OCI-M2 (cell line): Measurements from ENCODE around the gene ZNF718.
A peak's percentile ranks its signal among the peaks of the same experiment; 100 is the strongest.
"Not testable (repeated sequence)": the region's sequence is repeated elsewhere in the genome, so short reads cannot be mapped to it uniquely, and the experiment has no call there.

Experiments used
- DNase-seq: peaks from one replicate; lab custom pipeline; 2025; ENCODE audit not compliant: unreplicated experiment; lab: John Stamatoyannopoulos, UW

The ZNF718 gene

DNA sequence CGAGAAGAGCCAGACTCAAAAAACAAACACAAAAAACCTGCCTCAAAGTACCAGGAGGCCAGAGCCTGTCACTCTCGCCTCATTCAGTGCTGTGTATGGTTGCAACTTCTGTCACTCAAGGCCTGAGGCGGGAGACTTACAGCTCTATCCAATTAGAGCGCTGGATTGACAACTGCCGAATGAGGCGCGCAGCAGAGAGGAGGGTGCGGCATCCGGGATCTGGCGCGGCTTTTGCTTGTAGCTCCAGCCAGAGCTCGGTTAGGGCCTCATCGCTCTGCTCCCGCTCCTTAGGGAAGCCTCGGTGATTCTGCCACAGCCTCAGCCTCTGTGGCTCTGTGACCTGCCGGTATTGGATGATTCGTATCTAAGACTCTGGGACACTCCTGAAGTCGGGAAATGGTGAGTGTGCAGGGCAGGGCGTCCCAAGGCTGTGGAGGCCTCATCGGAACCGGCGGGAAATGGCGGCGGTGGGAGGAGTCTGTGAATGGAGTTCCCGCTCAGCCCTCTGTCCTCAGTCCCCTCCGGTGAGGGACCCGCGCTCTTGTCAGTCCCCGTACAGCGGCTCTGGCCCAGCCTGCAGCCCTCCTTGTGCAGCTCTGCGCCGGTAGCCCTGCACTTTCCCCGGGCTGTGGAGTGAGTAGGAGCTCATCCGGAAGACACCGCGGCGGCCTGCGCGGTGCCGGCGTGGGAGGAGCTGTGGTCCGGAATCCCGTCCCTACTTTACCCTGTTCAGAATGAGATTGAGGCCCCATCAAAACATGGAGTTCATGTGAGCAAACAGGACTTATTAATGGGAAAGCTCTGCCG is at the start of gene ZNF718:
Gene ZNF718 (plus strand): TSS at position 227 of the 807 bp plus-strand sequence. CDS start 170 bp downstream, at position 397.
- DNase-seq = peak; percentile 86

DNA sequence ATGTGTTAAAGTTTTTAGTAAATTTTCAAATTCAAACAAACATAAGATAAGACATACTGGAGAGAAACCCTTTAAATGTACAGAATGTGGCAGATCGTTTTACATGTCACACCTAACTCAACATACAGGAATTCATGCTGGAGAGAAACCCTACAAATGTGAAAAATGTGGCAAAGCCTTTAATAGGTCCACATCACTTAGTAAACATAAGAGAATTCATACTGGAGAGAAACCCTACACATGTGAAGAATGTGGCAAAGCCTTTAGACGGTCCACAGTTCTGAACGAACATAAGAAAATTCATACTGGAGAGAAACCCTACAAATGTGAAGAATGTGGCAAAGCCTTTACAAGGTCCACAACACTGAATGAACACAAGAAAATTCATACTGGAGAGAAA is 38.4 kb upstream of the ZNF718 start:
- no peak for DNase-seq

DNA sequence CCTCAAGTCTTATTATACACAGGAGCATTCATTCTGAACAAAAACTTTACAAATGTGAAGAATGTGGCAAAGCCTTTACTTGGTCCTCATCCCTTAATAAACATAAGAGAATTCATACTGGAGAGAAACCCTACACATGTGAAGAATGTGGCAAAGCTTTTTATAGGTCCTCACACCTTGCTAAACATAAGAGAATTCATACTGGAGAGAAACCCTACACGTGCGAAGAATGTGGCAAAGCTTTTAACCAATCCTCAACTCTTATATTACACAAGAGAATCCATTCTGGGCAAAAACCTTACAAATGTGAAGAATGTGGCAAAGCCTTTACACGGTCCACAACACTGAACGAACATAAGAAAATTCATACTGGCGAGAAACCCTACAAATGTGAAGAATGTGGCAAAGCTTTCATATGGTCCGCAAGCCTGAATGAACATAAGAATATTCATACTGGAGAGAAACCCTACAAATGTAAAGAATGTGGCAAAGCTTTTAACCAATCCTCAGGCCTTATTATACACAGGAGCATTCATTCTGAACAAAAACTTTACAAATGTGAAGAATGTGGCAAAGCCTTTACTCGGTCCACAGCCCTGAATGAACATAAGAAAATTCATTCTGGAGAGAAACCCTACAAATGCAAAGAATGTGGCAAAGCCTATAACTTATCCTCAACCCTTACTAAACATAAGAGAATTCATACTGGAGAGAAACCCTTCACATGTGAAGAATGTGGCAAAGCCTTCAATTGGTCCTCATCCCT is 37.6 kb upstream of the ZNF718 start:
- DNase-seq = not testable (repeated sequence)

GRCh38 chr4:98386-98785 is 25.9 kb upstream of the ZNF718 start:
- DNase-seq = no peak

- no peak for DNase-seq
These were observed 24.4 kb upstream of the ZNF718 start for GRCh38 chr4:99863-100262.

DNA sequence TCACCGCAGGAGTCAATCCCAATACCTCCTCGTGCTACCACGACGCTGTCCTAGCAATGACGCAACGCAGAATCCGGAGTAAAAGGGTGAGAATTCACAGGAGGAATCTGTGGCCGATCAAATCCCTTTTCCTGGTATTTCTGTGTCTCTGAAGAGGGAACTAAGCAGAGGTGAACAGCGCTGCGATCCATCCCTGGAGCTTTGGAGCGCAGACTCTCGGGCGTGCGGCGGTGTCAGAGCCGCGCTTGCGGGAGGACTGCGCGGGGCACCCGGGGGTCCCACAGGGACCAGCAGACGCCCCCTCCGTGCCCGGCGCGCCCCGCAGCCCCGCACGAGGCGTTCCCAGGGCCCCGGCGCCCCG is 17.2 kb upstream of the ZNF718 start:
- DNase-seq = no peak

DNA sequence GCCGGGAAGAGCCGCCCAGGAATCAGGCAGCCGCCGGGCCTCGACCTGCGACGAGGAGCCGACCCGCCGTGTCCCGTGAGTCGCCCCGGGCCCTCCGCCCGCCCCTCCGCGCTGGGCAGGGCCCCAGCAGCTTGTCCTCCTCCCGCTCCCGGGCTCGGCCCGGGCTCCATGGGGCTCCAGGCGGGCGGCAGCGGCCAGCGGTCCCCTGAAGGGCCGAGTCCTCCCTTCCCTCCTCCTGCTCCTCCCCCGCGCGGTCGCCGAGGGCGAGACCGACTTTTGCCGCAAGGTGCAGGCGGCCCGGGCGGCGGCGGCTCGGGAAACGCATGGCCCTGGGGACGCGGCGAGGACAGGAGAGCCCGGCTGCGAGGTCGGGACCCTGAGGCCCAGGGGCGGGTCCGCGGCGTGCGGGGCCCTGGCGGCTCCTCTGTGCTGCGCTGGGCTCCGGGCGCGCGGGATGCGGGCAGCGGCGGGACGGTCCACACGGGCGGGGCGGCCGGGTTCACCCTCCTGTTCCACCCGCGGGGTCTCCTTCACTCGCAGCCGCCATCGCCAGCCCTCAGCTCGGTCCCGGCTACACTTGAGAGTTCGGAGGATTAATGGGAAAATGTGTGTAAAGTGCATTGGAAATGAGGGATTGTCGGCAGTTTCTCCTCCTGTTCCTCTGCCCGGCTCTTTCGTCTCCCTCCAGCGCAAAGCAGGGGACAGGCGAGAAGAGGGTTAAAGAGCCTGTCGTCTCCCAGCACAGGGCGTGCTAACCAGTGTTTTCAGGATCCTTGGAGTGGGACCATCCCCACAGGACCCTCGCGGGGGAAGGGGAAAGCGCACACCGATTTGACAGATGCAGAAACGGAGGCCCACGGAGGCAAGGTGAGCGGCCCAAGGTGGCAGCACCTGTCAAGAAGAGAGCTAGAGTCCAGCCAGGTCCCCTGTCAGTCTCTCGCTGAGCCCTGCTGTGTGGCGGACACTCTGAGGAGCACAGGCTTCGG is 16.6 kb upstream of the ZNF718 start:
- no peak for DNase-seq

GRCh38 chr4:112771-113170 is 11.5 kb upstream of the ZNF718 start:
- no peak for DNase-seq

DNA sequence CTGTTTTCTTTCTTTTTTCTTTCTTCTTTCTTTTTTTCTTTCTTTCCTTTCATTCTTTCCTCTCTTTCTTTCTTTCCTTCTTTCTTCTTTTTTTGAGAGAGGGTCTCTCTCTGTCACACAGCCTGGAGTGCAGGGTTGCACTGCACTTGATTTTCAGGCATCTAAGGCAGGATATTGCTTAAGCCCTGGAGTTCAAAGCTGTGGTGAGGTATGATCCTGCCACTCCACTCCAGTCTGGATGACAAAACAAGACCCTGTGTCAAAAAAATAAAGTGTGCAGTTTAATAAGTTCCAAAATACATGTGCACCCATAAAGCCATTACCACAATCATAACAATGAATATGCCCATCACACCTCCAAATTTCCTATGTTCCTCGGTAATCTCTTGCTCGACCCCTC is 10.6 kb upstream of the ZNF718 start:
- DNase-seq = no peak

- DNase-seq = no peak
These were observed 10.2 kb upstream of the ZNF718 start for GRCh38 chr4:114149-114548.

GRCh38 chr4:116499-116898 is 7.8 kb upstream of the ZNF718 start:
- no peak for DNase-seq

DNA sequence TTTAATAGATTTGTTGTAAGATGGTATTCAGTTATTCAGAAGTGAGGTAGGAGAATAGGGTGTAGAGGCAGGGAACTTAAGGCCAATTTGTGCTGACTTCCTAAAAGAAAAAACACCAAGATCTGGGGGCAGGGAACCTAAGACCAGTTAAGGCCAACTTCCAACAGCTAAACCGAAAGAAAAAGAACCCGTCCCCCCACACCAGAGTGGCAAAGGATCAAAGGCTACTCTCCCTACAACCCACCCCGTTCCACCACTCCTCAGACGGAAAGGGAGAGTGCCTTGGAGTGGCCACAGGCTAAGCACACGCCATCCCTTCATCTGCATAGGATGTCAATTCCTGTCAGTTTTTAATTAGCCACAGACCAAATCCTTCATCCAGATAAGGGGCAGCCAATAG is 3.7 kb upstream of the ZNF718 start:
- DNase-seq = no peak

DNA sequence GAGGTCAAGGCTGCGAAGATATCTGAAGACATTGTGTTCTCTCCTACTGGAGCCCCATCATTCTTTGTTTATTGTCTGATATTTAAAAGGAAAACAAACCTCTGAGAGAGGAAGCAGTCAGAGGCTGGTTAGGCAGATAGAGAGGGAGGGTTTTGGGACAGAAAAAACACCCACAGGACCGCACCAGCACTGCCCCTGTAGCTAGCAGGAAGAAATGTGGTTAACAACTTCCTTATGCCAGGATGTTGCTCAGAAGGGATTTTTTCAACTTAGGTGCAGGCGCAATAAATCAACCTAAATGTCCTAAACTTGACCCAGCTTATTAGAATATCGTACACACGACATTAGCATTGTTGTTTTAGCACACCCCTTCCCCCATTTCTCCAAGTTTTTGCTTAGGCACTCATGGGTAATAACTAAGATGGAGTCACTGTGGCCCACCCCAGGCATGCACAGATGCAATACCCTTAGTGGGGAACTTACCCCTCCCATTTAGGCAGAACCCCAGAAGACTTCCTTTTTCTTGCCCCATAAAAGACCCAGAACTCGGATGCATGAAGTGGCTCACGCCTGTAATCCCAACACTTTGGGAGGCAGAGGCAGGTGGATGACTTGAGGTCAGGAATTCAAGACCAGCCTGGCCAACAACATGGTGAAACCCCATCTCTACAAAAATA is 2.8 kb upstream of the ZNF718 start:
- DNase-seq = no peak

- DNase-seq = not testable (repeated sequence)
These were observed 403 bp upstream of the ZNF718 start for GRCh38 chr4:123922-124274.

GRCh38 chr4:125091-125771 is 930 bp downstream of the ZNF718 start:
- DNase-seq = no peak

DNA sequence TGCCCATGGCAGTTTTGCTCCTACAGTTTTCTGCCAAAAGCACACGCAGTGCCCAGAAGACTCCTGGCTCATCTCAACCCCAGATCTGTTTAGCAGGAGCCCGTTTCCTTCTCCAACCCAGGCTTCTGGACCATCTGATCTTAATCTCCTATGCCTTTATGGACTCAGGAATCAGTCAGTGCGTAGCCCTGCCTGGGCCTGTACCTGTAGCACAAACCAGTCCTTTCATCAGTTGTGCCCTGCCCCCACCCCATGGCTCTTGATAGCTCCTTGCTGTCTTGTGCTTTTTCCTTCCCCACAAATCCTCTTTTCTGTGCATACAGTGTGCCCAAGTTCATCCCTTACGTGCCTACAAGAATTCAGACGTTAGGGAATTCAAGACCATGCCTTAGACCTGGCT is 1.5 kb downstream of the ZNF718 start:
- DNase-seq = no peak

DNA sequence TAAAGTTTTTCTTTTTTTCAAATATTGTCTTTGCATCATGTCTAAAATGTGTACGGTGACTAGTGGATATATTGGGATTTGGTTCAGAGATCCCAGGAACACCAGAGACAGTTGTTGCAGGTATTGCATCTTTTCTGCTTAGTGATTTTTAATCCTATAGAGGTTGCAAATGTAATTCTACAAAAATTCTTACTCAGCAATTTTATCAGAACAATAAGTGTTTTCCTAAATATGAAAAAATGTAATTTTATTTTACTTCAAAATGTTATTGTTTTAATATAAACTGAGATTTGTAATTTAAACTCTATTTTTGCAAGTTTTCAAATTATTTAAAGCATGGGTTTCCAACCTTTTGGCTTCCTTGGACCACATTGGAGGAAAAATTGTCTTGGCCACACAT is 8.2 kb downstream of the ZNF718 start:
- no peak for DNase-seq

- no peak for DNase-seq
These were observed 14.6 kb downstream of the ZNF718 start for GRCh38 chr4:138935-139334.

GRCh38 chr4:139691-140090 is 15.4 kb downstream of the ZNF718 start:
- DNase-seq = no peak

- DNase-seq = no peak
These were observed 22.3 kb downstream of the ZNF718 start for GRCh38 chr4:146621-147020.
